Measurements from ENCODE around the gene HIBCH. TPM values are rescaled to one million over a fixed set of nuclear protein-coding genes. Genes with fewer than 3 reads are reported as not detected.

HIBCH gene
- total and polyA plus RNA-seq, 2 of the 13 experiments (the other 11 are each of a cell fraction or from before 2014, with no cell fraction given), result 18.8 to 49.5 TPM

GRCh38 chr2:190319555-190320498 is at the start of gene HIBCH (continued):
- TF ChIP-seq PRMT3 (CRISPR knock-in tag; IDR thresholded peaks at IDR 0.05; ENCODE audit: borderline replicate concordance, low read depth) (no peak; the same call in 1 of the 2 replicates), GABPB1 (CRISPR knock-in tag; IDR thresholded peaks at IDR 0.05) (peak; percentile 98), CCAR2 (optimal IDR thresholded peaks at IDR 0.05; ENCODE audit: low read depth, low read length) (no peak), MEIS1 (CRISPR knock-in tag; IDR thresholded peaks at IDR 0.05; ENCODE audit: borderline replicate concordance) (peak; percentile 93), SMAD1 (CRISPR knock-in tag; IDR thresholded peaks at IDR 0.05; ENCODE audit: borderline replicate concordance, low read depth) (no peak; the same call in 1 of the 2 replicates), ZBTB42 (CRISPR knock-in tag; IDR thresholded peaks at IDR 0.05) (no peak), ZBTB4 (CRISPR knock-in tag; IDR thresholded peaks at IDR 0.05; ENCODE audit: borderline replicate concordance) (no peak; the same call in 1 of the 2 replicates), ZNF670 (CRISPR knock-in tag; IDR thresholded peaks at IDR 0.05; ENCODE audit: borderline replicate concordance) (peak; percentile 19), GFI1 (CRISPR knock-in tag; IDR thresholded peaks at IDR 0.05; ENCODE audit: borderline replicate concordance) (peak; percentile 79), ZNF839 (CRISPR knock-in tag; IDR thresholded peaks at IDR 0.05; ENCODE audit: borderline replicate concordance) (peak; percentile 65; the same call in 1 of the 2 replicates), ZNF407 (CRISPR knock-in tag; IDR thresholded peaks at IDR 0.05; ENCODE audit: not compliant biosample characterization) (peak; percentile 83), TEF (CRISPR knock-in tag; IDR thresholded peaks at IDR 0.05) (no peak), ZNF12 (CRISPR knock-in tag; IDR thresholded peaks at IDR 0.05) (no peak), SRSF4 (IDR thresholded peaks at IDR 0.05; ENCODE audit: low read depth, low read length, poor library complexity, severe bottlenecking) (no peak), KLF12 (CRISPR knock-in tag; IDR thresholded peaks at IDR 0.05; ENCODE audit: borderline replicate concordance) (peak; percentile 97; the same call in 1 of the 2 replicates)
